ENCODE data around the gene CD300LD. TPM values are rescaled to one million over a fixed set of nuclear protein-coding genes. Genes with fewer than 3 reads are reported as not detected.

Gene CD300LD
- total and polyA plus RNA-seq, 2 of the 8 experiments (the other 6 are each of a cell fraction or from before 2014, with no cell fraction given): not detected

GRCh38 chr17:74578979-74579378, 13.1 kb downstream of the CD300LD start:
- CTCF ChIA-PET (ENCODE audit: partially characterized antibody): interaction anchor here (0.9 to 3.6 kb wide), 3 partner anchors 12 to 21 kb away, joined by 4 to 20 read pairs (median 5); partner anchors contain the start of gene CD300H
- H2BK20ac ChIP-seq (ENCODE audit: low read length): no peak overlapping the region
- no peak overlapping the region for H3K4me2 ChIP-seq (ENCODE audit: insufficient read depth in 1 of 2, low read depth in 2 of 2, low read length in 2 of 2)
- H3K56ac ChIP-seq (replicated peaks; ENCODE audit: insufficient read length, low read depth, low read length): no peak overlapping the region
- H3K23me2 ChIP-seq (ENCODE audit: low read depth, low read length): no peaks in the 10 kb centered on the region
- H2BK120ac ChIP-seq (replicated peaks; ENCODE audit: low read depth, low read length): no peak overlapping the region
- POLR2A ChIA-PET (ENCODE audit: partially characterized antibody): no interaction called here
- no peak overlapping the region for H2AK5ac ChIP-seq (ENCODE audit: low read depth, low read length)
- no peaks in the 10 kb centered on the region for H3K79me1 ChIP-seq (ENCODE audit: low read depth, low read length)
- no peak overlapping the region for H3K4ac ChIP-seq (replicated peaks; ENCODE audit: insufficient read length, low read depth, low read length)
- FAIRE-seq (no peak), DNase-seq (ENCODE audit: low read depth in 1 of 2, low spot score in 2 of 2) (no peak)
- WGBS, 2 experiments (ENCODE audit: extremely low coverage in 1 of 2, insufficient coverage in 1 of 2, insufficient read length in 1 of 2, insufficient replicate concordance in 2 of 2, low coverage in 1 of 2, low lambda C conversion rate in 2 of 2, missing lambda C conversion rate in 1 of 2): 86% methylated on average over 9 of the region's 9 CpGs; no CpG with 5 or more reads in 1 of the 2 experiments
- H2AFZ ChIP-seq (ENCODE audit: low read length): no peak overlapping the region
- H3K36me3 ChIP-seq (ENCODE audit: control insufficient read depth in 2 of 4, insufficient read depth in 4 of 4, low read length in 3 of 4): no peaks in the 10 kb centered on the region
- H3K23ac ChIP-seq (ENCODE audit: insufficient read length): no peak overlapping the region
- no peak overlapping the region for H3K14ac ChIP-seq (ENCODE audit: insufficient read length)
- H3K79me2 ChIP-seq (ENCODE audit: control insufficient read depth in 1 of 2, insufficient read depth in 2 of 2, low read length in 2 of 2): no peaks in the 10 kb centered on the region
- no peaks in the 10 kb centered on the region for H3K9me3 ChIP-seq (ENCODE audit: insufficient read depth in 2 of 2, low read depth in 1 of 2, low read length in 1 of 2)
- no peaks in the 10 kb centered on the region for H3K4me1 ChIP-seq (replicated peaks in 1 of 4; ENCODE audit: control insufficient read depth in 3 of 4, insufficient read depth in 4 of 4, low read length in 3 of 4)
- no peak overlapping the region for H3K9ac ChIP-seq (replicated peaks in 1 of 4; ENCODE audit: extremely low read depth in 1 of 4, low read depth in 3 of 4, low read length in 3 of 4)
- no peak overlapping the region for H4K5ac ChIP-seq (ENCODE audit: insufficient read length, low read depth, low read length)
- no peak for TF ChIP-seq SIRT6 (IDR thresholded peaks at IDR 0.05; ENCODE audit: low read length)
- no peak for TF ChIP-seq NANOG (IDR thresholded peaks at IDR 0.05; ENCODE audit: insufficient read depth, low read depth, low read length, poor library complexity, severe bottlenecking)
- TF ChIP-seq RFX5 (IDR thresholded peaks at IDR 0.05; ENCODE audit: borderline replicate concordance, low read depth, low read length): no peak
- no peak for TF ChIP-seq JUN (IDR thresholded peaks at IDR 0.05; ENCODE audit: low read depth, low read length)
- H3K27ac ChIP-seq (ENCODE audit: low read depth, low read length): no peak overlapping the region
- no peak overlapping the region for H2BK15ac ChIP-seq (ENCODE audit: low read length)
- H3K4me3 ChIP-seq (ENCODE audit: extremely low read depth in 1 of 4, insufficient read depth in 2 of 4, low read depth in 3 of 4, low read length in 4 of 4): no peak overlapping the region
- H4K20me1 ChIP-seq (replicated peaks in 1 of 2; ENCODE audit: control insufficient read depth in 1 of 2, insufficient read depth in 2 of 2, low read length in 2 of 2): no peaks in the 10 kb centered on the region
- 0 out of 7 replicates have a peak, but pooled peaks cover 0 to 3% (median 0%) of the 10 kb centered on the region in 4 experiments for H3K27me3 ChIP-seq (replicated peaks in 1 of 4; ENCODE audit: control insufficient read depth in 3 of 4, extremely low read depth in 1 of 4, insufficient read depth in 3 of 4, low read length in 3 of 4)
- H4K91ac ChIP-seq (replicated peaks; ENCODE audit: insufficient read length, low read length): no peak overlapping the region
- H2BK12ac ChIP-seq (ENCODE audit: low read depth, low read length): no peak overlapping the region
- H3K18ac ChIP-seq (ENCODE audit: extremely low read depth, low read length): peak overlapping the region; percentile 32; the same call in 1 of the 2 replicates
- no peak overlapping the region for H2BK5ac ChIP-seq (ENCODE audit: low read depth, low read length)
- H4K8ac ChIP-seq (ENCODE audit: extremely low read depth, insufficient read depth, low read length): no peak overlapping the region

Data from H1 (cell line).